GM10266 (cell line): Measurements from ENCODE around the gene HTRA3.

Experiments
- DNase-seq: peaks from one replicate; pipeline ENCODE4 v3.0.0; 2012; ENCODE audit errors: extremely low spot score
- TF ChIP-seq, protein P1 (sequence below): IDR thresholded peaks from 2 replicates; pipeline ENCODE4 v1.5.1; 2012; ENCODE audit warnings: mild to moderate bottlenecking, low read depth; ENCODE audit not compliant: control insufficient read depth, insufficient read depth; ENCODE audit errors: missing control alignments

HTRA3 gene

GRCh38 chr4:8251110-8251883, 18.3 kb upstream of the HTRA3 start:
- TF ChIP-seq, protein P1, sequence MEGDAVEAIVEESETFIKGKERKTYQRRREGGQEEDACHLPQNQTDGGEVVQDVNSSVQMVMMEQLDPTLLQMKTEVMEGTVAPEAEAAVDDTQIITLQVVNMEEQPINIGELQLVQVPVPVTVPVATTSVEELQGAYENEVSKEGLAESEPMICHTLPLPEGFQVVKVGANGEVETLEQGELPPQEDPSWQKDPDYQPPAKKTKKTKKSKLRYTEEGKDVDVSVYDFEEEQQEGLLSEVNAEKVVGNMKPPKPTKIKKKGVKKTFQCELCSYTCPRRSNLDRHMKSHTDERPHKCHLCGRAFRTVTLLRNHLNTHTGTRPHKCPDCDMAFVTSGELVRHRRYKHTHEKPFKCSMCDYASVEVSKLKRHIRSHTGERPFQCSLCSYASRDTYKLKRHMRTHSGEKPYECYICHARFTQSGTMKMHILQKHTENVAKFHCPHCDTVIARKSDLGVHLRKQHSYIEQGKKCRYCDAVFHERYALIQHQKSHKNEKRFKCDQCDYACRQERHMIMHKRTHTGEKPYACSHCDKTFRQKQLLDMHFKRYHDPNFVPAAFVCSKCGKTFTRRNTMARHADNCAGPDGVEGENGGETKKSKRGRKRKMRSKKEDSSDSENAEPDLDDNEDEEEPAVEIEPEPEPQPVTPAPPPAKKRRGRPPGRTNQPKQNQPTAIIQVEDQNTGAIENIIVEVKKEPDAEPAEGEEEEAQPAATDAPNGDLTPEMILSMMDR = no peak
- DNase-seq = no peak

GRCh38 chr4:8252301-8253173, 17.0 kb upstream of the HTRA3 start:
- no peak for DNase-seq
- TF ChIP-seq, protein P1 = no peak

DNA sequence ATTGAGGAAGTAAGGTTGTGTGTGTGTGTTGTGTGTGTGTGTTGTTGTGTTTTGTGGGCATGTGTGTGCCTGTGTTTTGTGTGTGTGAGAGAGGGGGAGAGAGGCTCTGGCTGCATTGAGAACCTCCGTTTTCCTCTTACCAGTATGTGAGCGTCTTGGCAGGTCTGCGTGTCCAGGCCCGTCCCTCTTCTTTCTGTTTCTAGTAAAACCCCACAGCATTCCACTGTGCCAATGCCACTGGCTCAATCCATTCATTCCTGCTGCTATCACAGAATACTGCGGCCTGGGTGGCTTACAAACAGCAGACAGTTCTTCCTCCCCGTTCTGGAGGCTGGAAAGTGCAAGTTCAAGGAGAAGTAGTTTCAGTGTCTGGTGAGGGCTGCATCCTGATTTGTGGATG, 15.5 kb upstream of the HTRA3 start:
- DNase-seq = no peak
- TF ChIP-seq, protein P1 = no peak

- TF ChIP-seq, protein P1 = no peak
- no peak for DNase-seq
Observed at GRCh38 chr4:8255698-8256441, 13.7 kb upstream of the HTRA3 start.

DNA sequence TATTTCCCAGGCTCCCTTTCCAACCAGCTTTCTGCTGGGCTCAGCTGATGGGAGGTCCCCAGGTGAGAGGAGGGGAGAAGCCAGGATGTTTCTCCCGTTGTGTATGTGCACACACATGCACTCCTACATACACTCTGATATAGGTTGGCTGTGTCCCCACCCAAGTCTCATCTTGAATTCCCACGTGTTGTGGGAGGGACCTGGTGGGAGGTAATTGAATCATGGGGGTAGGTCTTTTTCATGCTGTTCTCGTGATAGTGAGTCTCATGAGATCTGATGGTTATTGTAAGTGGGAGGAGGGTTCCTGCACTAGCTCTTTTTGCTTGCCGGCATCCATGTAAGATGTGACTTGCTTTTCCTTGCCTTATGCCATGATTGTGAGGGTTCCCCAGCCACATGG, 11.7 kb upstream of the HTRA3 start:
- DNase-seq = no peak
- TF ChIP-seq, protein P1 = no peak

DNA sequence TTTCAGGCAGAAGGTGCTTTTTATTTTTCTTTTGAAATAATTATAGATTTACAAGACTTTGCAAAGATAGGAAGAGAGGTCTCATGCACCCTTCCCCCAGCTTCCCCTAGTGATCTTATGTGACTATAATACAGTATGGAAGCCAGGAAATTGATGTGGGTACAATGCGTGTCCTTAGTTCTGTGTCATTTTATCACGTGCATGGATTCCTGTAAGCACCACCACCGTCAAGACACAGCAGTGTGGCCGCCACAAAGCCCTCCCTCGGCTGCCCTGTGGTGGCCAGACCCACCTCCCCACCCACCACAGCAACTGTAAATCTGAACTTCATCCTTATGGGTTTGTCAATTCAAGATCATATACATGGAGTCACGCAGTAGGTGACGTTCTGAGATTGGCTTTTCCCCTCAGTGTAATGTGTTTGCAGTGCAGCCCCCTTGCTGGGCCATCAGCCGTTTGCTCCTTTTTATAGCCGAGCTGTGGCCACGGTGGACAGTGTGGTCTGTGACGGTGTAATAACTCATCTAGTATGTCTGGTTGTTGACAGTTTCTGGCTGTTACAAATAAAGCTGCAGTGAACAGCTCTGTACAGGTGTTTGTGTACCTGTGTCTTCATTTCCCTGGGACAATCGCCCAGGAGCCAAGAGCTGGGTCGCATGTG, 10.9 kb upstream of the HTRA3 start:
- TF ChIP-seq, protein P1 = no peak
- no peak for DNase-seq
